HG02759 (cell line): ENCODE results near the gene USP40.

Source experiments
- ATAC-seq: cut with Tn5 transposase; IDR thresholded peaks from one replicate; pipeline ENCODE4 v1.9.1; 2021; ENCODE audit warnings: mild to moderate bottlenecking, moderate library complexity; ENCODE audit not compliant: unreplicated experiment

The USP40 gene

GRCh38 chr2:233501198-233502076 is 65.1 kb downstream of the USP40 start:
- no peak for ATAC-seq

GRCh38 chr2:233499928-233500327 is 66.7 kb downstream of the USP40 start:
- no peak for ATAC-seq

- no peak for ATAC-seq
Observed at GRCh38 chr2:233498126-233498525, 68.5 kb downstream of the USP40 start.

GRCh38 chr2:233497692-233498091 is 68.9 kb downstream of the USP40 start:
- ATAC-seq: no peak

- no peak for ATAC-seq
Observed at GRCh38 chr2:233495503-233496496, 70.8 kb downstream of the USP40 start.

GRCh38 chr2:233492751-233493150 is 73.8 kb downstream of the USP40 start:
- no peak for ATAC-seq

- ATAC-seq: no peak
Observed at GRCh38 chr2:233492078-233492477, 74.5 kb downstream of the USP40 start.

- ATAC-seq: no peak
Observed at GRCh38 chr2:233491326-233491725, 75.3 kb downstream of the USP40 start.

- ATAC-seq: no peak
Observed at GRCh38 chr2:233490831-233491230, 75.8 kb downstream of the USP40 start.

- ATAC-seq: no peak
Observed at GRCh38 chr2:233489666-233490065, 76.9 kb downstream of the USP40 start.

- no peak for ATAC-seq
Observed at GRCh38 chr2:233489143-233489542, 77.4 kb downstream of the USP40 start.

GRCh38 chr2:233487748-233488345 is 78.7 kb downstream of the USP40 start:
- ATAC-seq: no peak

- no peak for ATAC-seq
Observed at GRCh38 chr2:233486778-233487552, 79.6 kb downstream of the USP40 start.

GRCh38 chr2:233486357-233486756 is 80.2 kb downstream of the USP40 start:
- no peak for ATAC-seq

GRCh38 chr2:233485726-233486125 is 80.9 kb downstream of the USP40 start:
- no peak for ATAC-seq

- ATAC-seq: no peak
Observed at GRCh38 chr2:233482616-233483015, 84.0 kb downstream of the USP40 start.

- no peak for ATAC-seq
Observed at GRCh38 chr2:233481368-233482142, 85.0 kb downstream of the USP40 start.

- no peak for ATAC-seq
Observed at GRCh38 chr2:233480490-233481202, 85.9 kb downstream of the USP40 start.
